Hepatocyte (in vitro differentiated cells): ENCODE measurements around the gene TMEM45A. TPM values are rescaled to one million over a fixed set of nuclear protein-coding genes. Genes with fewer than 3 reads are reported as not detected.

Source experiments
- DNase-seq: peaks from one replicate; pipeline ENCODE4 v3.0.0-alpha.2; 2016; ENCODE audit warnings: low spot score
- H2AFZ ChIP-seq: fragments of 200-600 bp; sonication (generic); 2 replicates; pipeline ENCODE4 v1.6.0; 2016; ENCODE audit warnings: antibody characterized with exemption, mild to moderate bottlenecking
- H3K27ac ChIP-seq: fragments of 200-600 bp; sonication (generic); 2 replicates; pipeline ENCODE4 v1.5.1; 2016; ENCODE audit warnings: mild to moderate bottlenecking
- H3K27me3 ChIP-seq: fragments of 200-600 bp; sonication (generic); 2 replicates; pipeline ENCODE4 v1.6.1; 2016
- H3K36me3 ChIP-seq: fragments of 200-600 bp; sonication (generic); replicated peaks from 2 replicates; pipeline ENCODE4 v1.5.1; 2016; ENCODE audit warnings: low read depth; ENCODE audit not compliant: insufficient read depth
- H3K4me1 ChIP-seq: fragments of 200-600 bp; sonication (generic); 2 replicates; pipeline ENCODE4 v1.5.1; 2016; ENCODE audit warnings: mild to moderate bottlenecking, moderate library complexity; ENCODE audit not compliant: insufficient read depth
- H3K4me2 ChIP-seq: fragments of 200-600 bp; sonication (generic); 2 replicates; pipeline ENCODE4 v1.6.0; 2016
- H3K4me3 ChIP-seq: fragments of 200-600 bp; sonication (generic); 2 replicates; pipeline ENCODE4 v1.5.1; 2016; ENCODE audit warnings: mild to moderate bottlenecking
- H3K79me2 ChIP-seq: fragments of 200-600 bp; sonication (generic); 2 replicates; pipeline ENCODE4 v1.6.0; 2017; ENCODE audit warnings: mild to moderate bottlenecking
- H3K9me2 ChIP-seq: fragments of 200-600 bp; sonication (generic); replicated peaks from 2 replicates; pipeline ENCODE4 v1.6.0; 2017; ENCODE audit warnings: mild to moderate bottlenecking; ENCODE audit not compliant: insufficient read depth
- H3K9me3 ChIP-seq: fragments of 200-600 bp; sonication (generic); 2 replicates; pipeline ENCODE4 v1.5.1; 2016; ENCODE audit warnings: low read depth, mild to moderate bottlenecking
- H4K20me1 ChIP-seq: fragments of 200-600 bp; sonication (generic); 2 replicates; pipeline ENCODE4 v1.6.0; 2016; ENCODE audit warnings: mild to moderate bottlenecking; ENCODE audit not compliant: insufficient read depth, poor library complexity, severe bottlenecking
- CTCF ChIP-seq: fragments of 200-600 bp; sonication (generic); IDR thresholded peaks from 2 replicates; pipeline ENCODE4 v1.5.1; 2016; ENCODE audit warnings: antibody characterized with exemption, mild to moderate bottlenecking; ENCODE audit not compliant: poor library complexity
- EZH2 ChIP-seq: fragments of 200-600 bp; sonication (generic); IDR thresholded peaks from 2 replicates; pipeline ENCODE4 v1.6.1; 2016; ENCODE audit warnings: antibody characterized with exemption, mild to moderate bottlenecking, borderline replicate concordance
- EZH2phosphoT487 ChIP-seq: fragments of 200-600 bp; sonication (generic); IDR thresholded peaks from one replicate; pipeline ENCODE4 v1.6.1; 2018; ENCODE audit warnings: antibody characterized with exemption, mild to moderate bottlenecking, low read depth, moderate library complexity; ENCODE audit not compliant: unreplicated experiment, severe bottlenecking
- WGBS: methylation state at CpG from one replicate; pipeline ENCODE4 v1.1.6; 2016; ENCODE audit warnings: low lambda C conversion rate; ENCODE audit errors: missing lambda C conversion rate; 5-methylcytosine and 5-hydroxymethylcytosine counted together
- polyA plus RNA-seq: library from polyadenylated mRNA; unstranded; fragments of >200 nt; fragmentation: Nextera tagmentation; extraction: Ambion mirVana; gene quantifications from 2 replicates; pipeline ENCODE4 v1.2.1, GENCODE V29; 2016
- total RNA-seq: library from RNA; depleted of rRNA; stranded (reverse); fragments of >200 nt; gene quantifications from 2 replicates; pipeline ENCODE4 v1.2.3, GENCODE V29; 2014

Gene TMEM45A
- total and polyA plus RNA-seq, 2 experiments from 2014 or later, result 82.6 to 88.0 TPM

DNA sequence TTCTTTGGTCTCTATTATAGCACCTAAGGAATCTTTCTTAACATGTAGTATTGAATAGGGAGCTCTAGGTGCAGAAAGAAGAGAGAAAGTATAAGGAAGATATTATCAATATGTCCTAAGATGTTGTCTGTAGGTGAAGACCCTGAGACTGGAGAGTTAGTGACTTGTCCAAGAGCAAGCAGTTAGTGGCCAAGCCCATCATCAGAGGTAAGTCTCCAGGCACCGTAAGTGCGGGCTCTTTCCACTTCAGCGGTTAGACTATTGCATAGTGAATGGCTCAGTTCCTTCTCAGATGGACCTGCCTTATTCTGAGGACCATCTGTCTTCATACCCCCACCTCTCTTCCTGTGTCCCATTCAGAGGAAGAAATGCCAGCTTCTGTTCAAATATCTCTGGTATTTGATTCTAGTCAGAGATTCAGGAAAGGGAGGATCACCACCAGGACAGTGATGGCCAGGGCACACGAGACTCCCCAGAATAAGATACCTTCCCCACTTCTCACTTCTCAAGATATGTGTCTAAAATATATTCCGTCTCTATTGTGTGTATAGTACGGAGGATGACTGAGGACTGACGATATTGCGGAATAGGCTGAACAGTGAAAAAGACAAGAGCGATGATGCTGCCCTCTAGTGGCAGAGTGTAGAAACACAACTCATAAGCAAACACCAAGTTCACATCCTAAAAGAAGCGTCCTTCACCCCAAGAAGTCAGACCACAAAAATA is 97.9 kb downstream of the TMEM45A start:
- Histone ChIP-seq H3K4me2 (peak overlapping the region; percentile 67), H3K36me3 (no peaks in the 10 kb centered on the region), H3K4me3 (no peak overlapping the region), H3K27me3 (no peaks in the 10 kb centered on the region), H4K20me1 (no peaks in the 10 kb centered on the region), H3K79me2 (no peaks in the 10 kb centered on the region), H3K9me2 (no peaks in the 10 kb centered on the region), H3K27ac (no peak overlapping the region), H2AFZ (no peak overlapping the region), H3K4me1 (peaks cover 6% of the 10 kb centered on the region), H3K9me3 (no peaks in the 10 kb centered on the region)
- TF ChIP-seq CTCF (peak; percentile 87), EZH2 (no peak)
- peak; percentile 83 for DNase-seq
- WGBS, result 31% methylated on average over 10 of the region's 10 CpGs

- no peaks in the 10 kb centered on the region for H3K9me2 ChIP-seq
- 27% methylated on average over 1 of the region's 1 CpG for WGBS
- H3K27me3 ChIP-seq, result no peaks in the 10 kb centered on the region
- H2AFZ ChIP-seq, result no peak overlapping the region
- H3K79me2 ChIP-seq, result no peaks in the 10 kb centered on the region
- peak overlapping the region; percentile 57 for H3K4me2 ChIP-seq
- H3K9me3 ChIP-seq, result no peaks in the 10 kb centered on the region
- H4K20me1 ChIP-seq, result no peaks in the 10 kb centered on the region
- no peaks in the 10 kb centered on the region for H3K36me3 ChIP-seq
- DNase-seq, result no peak
- H3K4me1 ChIP-seq, result peaks cover 6% of the 10 kb centered on the region
- no peak for TF ChIP-seq EZH2phosphoT487
- no peak for TF ChIP-seq CTCF
- no peak for TF ChIP-seq EZH2
- no peak overlapping the region for H3K4me3 ChIP-seq
- no peak overlapping the region for H3K27ac ChIP-seq
These were observed 98.4 kb downstream of the TMEM45A start for GRCh38 chr3:100590840-100591147.

DNA sequence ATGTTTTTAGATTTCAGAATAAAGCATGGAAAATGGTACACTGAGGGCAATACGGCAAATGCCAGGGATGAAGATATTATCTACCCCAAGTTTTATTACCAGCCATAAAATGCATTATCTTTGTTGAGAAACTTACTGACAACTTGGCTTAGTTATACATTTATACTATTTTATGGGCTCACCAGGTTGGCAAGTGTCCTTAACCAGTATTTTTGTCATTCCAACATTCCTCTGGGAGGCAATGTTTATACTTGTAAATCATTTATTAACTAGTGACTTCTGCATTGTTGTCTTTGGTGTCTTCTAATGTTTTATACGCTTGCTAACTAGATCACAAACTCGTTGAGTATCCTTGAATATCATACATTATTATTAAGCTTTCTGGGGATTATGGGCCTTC is 99.0 kb downstream of the TMEM45A start:
- Histone ChIP-seq H4K20me1 (no peaks in the 10 kb centered on the region), H2AFZ (no peak overlapping the region), H3K4me1 (peaks cover 6% of the 10 kb centered on the region), H3K9me2 (no peaks in the 10 kb centered on the region), H3K27ac (peak overlapping the region; percentile 65), H3K79me2 (no peaks in the 10 kb centered on the region), H3K36me3 (no peaks in the 10 kb centered on the region), H3K27me3 (no peaks in the 10 kb centered on the region), H3K4me2 (peak overlapping the region; percentile 57), H3K9me3 (no peaks in the 10 kb centered on the region), H3K4me3 (no peak overlapping the region)
- TF ChIP-seq CTCF (no peak), EZH2 (no peak), EZH2phosphoT487 (no peak)
- no peak for DNase-seq
- 29% methylated on average over 3 of the region's 3 CpGs for WGBS
